HG03520 (cell line): ENCODE measurements around the gene ANAPC7.
"Not testable (repeated sequence)": the region's sequence is repeated elsewhere in the genome, so short reads cannot be mapped to it uniquely, and the experiment has no call there.

ENCODE experiments used
- ATAC-seq: cut with Tn5 transposase; IDR thresholded peaks from one replicate; pipeline ENCODE4 v1.9.1; 2021; ENCODE audit warnings: mild to moderate bottlenecking, moderate library complexity; ENCODE audit not compliant: unreplicated experiment

The ANAPC7 gene

GRCh38 chr12:110403146-110403975 is at the start of gene ANAPC7:
ANAPC7 (minus strand) TSS chr12:110403708; CDS start chr12:110403627, 81 bp downstream.
- ATAC-seq = peak; percentile 53

- no peak for ATAC-seq
Observed at GRCh38 chr12:110451263-110451662, 47.8 kb upstream of the ANAPC7 start.

- ATAC-seq = peak; percentile 89
Observed at GRCh38 chr12:110449799-110450497, 46.4 kb upstream of the ANAPC7 start, which contains the start of gene ARPC3. ARPC3 (minus strand) TSS chr12:110450337; CDS start chr12:110450260, 77 bp downstream.

GRCh38 chr12:110444455-110444854 is 40.9 kb upstream of the ANAPC7 start:
- no peak for ATAC-seq

- no peak for ATAC-seq
Observed at GRCh38 chr12:110436231-110436630, 32.7 kb upstream of the ANAPC7 start.

GRCh38 chr12:110431957-110432587 is 28.6 kb upstream of the ANAPC7 start:
- ATAC-seq = no peak

GRCh38 chr12:110429676-110430075 is 26.2 kb upstream of the ANAPC7 start:
- not testable (repeated sequence) for ATAC-seq

- no peak for ATAC-seq
Observed at GRCh38 chr12:110426406-110426805, 22.9 kb upstream of the ANAPC7 start.

GRCh38 chr12:110424237-110424636 is 20.7 kb upstream of the ANAPC7 start:
- ATAC-seq = no peak

- ATAC-seq = no peak
Observed at GRCh38 chr12:110421701-110422100, 18.2 kb upstream of the ANAPC7 start.

- no peak for ATAC-seq
Observed at GRCh38 chr12:110421159-110421661, 17.7 kb upstream of the ANAPC7 start.

- not testable (repeated sequence) for ATAC-seq
Observed at GRCh38 chr12:110420644-110421043, 17.1 kb upstream of the ANAPC7 start.

GRCh38 chr12:110417113-110417512 is 13.6 kb upstream of the ANAPC7 start:
- ATAC-seq = not testable (repeated sequence)

- ATAC-seq = not testable (repeated sequence)
Observed at GRCh38 chr12:110410086-110410485, 6.6 kb upstream of the ANAPC7 start.

- not testable (repeated sequence) for ATAC-seq
Observed at GRCh38 chr12:110405126-110405662, 1.7 kb upstream of the ANAPC7 start.

GRCh38 chr12:110403976-110404682 is 621 bp upstream of the ANAPC7 start:
- no peak for ATAC-seq

GRCh38 chr12:110382683-110383082 is 20.8 kb downstream of the ANAPC7 start:
- ATAC-seq = no peak

GRCh38 chr12:110379631-110380030 is 23.9 kb downstream of the ANAPC7 start:
- ATAC-seq = no peak

- no peak for ATAC-seq
Observed at GRCh38 chr12:110379197-110379596, 24.3 kb downstream of the ANAPC7 start.

- ATAC-seq = not testable (repeated sequence)
Observed at GRCh38 chr12:110378131-110378790, 25.2 kb downstream of the ANAPC7 start.
